Neural cell (in vitro differentiated cells): ENCODE measurements around the gene AK5. TPM values are rescaled to one million over a fixed set of nuclear protein-coding genes. Genes with fewer than 3 reads are reported as not detected.

Source experiments
- H2AFZ ChIP-seq: fragments of 200-600, 300-800 bp; sonication (generic), shearing (Covaris generic); 2 replicates; pipeline ENCODE4 v1.6.0; 2014; ENCODE audit warnings: low read depth, mild to moderate bottlenecking, antibody characterized with exemption, low read length, moderate library complexity
- H3F3A ChIP-seq: fragments of 200-600 bp; shearing (Covaris generic); 2 replicates; pipeline ENCODE4 v1.6.1; 2016; ENCODE audit warnings: mild to moderate bottlenecking, moderate library complexity, mixed read lengths, antibody characterized with exemption, low read length; ENCODE audit not compliant: insufficient read depth, poor library complexity, severe bottlenecking
- H3K27ac ChIP-seq: fragments of 200-600, 300-800 bp; sonication (generic), shearing (Covaris generic); 2 replicates; pipeline ENCODE4 v1.5.1; 2014; ENCODE audit warnings: mild to moderate bottlenecking, low read length, moderate library complexity
- H3K27me3 ChIP-seq: fragments of 300-800, 200-600 bp; sonication (generic), shearing (Covaris generic); 2 replicates; pipeline ENCODE4 v1.6.0; 2014; ENCODE audit warnings: mild to moderate bottlenecking, low read depth, low read length, moderate library complexity; ENCODE audit not compliant: insufficient read depth
- H3K36me3 ChIP-seq: fragments of 300-800, 200-600 bp; sonication (generic), shearing (Covaris generic); 2 replicates; pipeline ENCODE4 v1.5.1; 2014; ENCODE audit warnings: mild to moderate bottlenecking, antibody characterized with exemption, low read length, moderate library complexity; ENCODE audit not compliant: insufficient read depth
- H3K4me2 ChIP-seq: fragments of 300-800, 200-600 bp; sonication (generic), shearing (Covaris generic); 2 replicates; pipeline ENCODE4 v1.6.0; 2014; ENCODE audit warnings: mild to moderate bottlenecking, low read length
- H3K4me3 ChIP-seq: fragments of 300-800, 200-600 bp; sonication (generic), shearing (Covaris generic); 2 replicates; pipeline ENCODE4 v1.5.1; 2014; ENCODE audit warnings: mild to moderate bottlenecking, low read length, moderate library complexity
- H3K79me2 ChIP-seq: fragments of 200-600 bp; shearing (Covaris generic); replicated peaks from 2 replicates; pipeline ENCODE4 v1.6.0; 2014; ENCODE audit warnings: mild to moderate bottlenecking, low read length, moderate library complexity; ENCODE audit not compliant: insufficient read depth
- H3K9ac ChIP-seq: fragments of 300-800, 200-600 bp; sonication (generic), shearing (Covaris generic); 2 replicates; pipeline ENCODE4 v1.6.1; 2016; ENCODE audit warnings: mild to moderate bottlenecking, low read length, mixed read lengths
- H3K9me2 ChIP-seq: fragments of 200-600 bp; shearing (Covaris generic); 2 replicates; pipeline ENCODE4 v1.6.1; 2016; ENCODE audit warnings: mild to moderate bottlenecking, low read length, mixed read lengths; ENCODE audit not compliant: insufficient read depth
- H3K9me3 ChIP-seq: fragments of 200-600, 300-800 bp; sonication (generic), shearing (Covaris generic); 2 replicates; pipeline ENCODE4 v1.6.1; 2016; ENCODE audit warnings: mild to moderate bottlenecking, mixed run types, low read length, moderate library complexity, mixed read lengths
- H4K20me1 ChIP-seq: fragments of 200-600 bp; shearing (Covaris generic); 2 replicates; pipeline ENCODE4 v1.6.1; 2016; ENCODE audit warnings: mild to moderate bottlenecking, mixed run types; ENCODE audit not compliant: insufficient read depth
- CTCF ChIP-seq: fragments of 450-650 bp; IDR thresholded peaks from 2 replicates; pipeline ENCODE4 v1.5.1; 2014; ENCODE audit warnings: antibody characterized with exemption, mild to moderate bottlenecking, moderate library complexity; ENCODE audit not compliant: poor library complexity, severe bottlenecking
- EP300 ChIP-seq: fragments of 450-650 bp; conservative IDR thresholded peaks from 2 replicates; pipeline ENCODE4 v1.6.1; 2014; ENCODE audit warnings: antibody characterized with exemption, mild to moderate bottlenecking, moderate library complexity; ENCODE audit not compliant: poor library complexity, severe bottlenecking
- EZH2 ChIP-seq: fragments of 200-600, 300-800 bp; shearing (Covaris generic), sonication (generic); IDR thresholded peaks from 2 replicates; pipeline ENCODE4 v1.6.1; 2014; ENCODE audit warnings: antibody characterized with exemption, low read length, borderline replicate concordance, mild to moderate bottlenecking; ENCODE audit not compliant: insufficient read depth, poor library complexity, severe bottlenecking
- MXI1 ChIP-seq: fragments of 450-650 bp; conservative IDR thresholded peaks from 2 replicates; pipeline ENCODE4 v1.6.1; 2014; ENCODE audit warnings: antibody characterized with exemption, mild to moderate bottlenecking; ENCODE audit not compliant: poor library complexity, severe bottlenecking
- POLR2AphosphoS5 ChIP-seq: IDR thresholded peaks from 2 replicates; pipeline ENCODE4 v1.6.1; 2012
- RAD21 ChIP-seq: fragments of 450-650 bp; conservative IDR thresholded peaks from 2 replicates; pipeline ENCODE4 v1.6.1; 2014; ENCODE audit warnings: antibody characterized with exemption, mild to moderate bottlenecking, moderate library complexity
- REST ChIP-seq: IDR thresholded peaks from 2 replicates; pipeline ENCODE4 v1.6.1; 2012; ENCODE audit warnings: borderline replicate concordance
- SMC3 ChIP-seq: fragments of 450-650 bp; conservative IDR thresholded peaks from 2 replicates; pipeline ENCODE4 v1.6.1; 2014; ENCODE audit warnings: antibody characterized with exemption, mild to moderate bottlenecking, moderate library complexity; ENCODE audit not compliant: poor library complexity
- TAF1 ChIP-seq: IDR thresholded peaks from 2 replicates; pipeline ENCODE4 v1.6.1; 2012; ENCODE audit warnings: low read depth
- polyA plus RNA-seq: library from polyadenylated mRNA; depleted of rRNA; stranded (reverse); fragments of >200 nt; gene quantifications from 2 replicates; pipeline ENCODE4 v1.2.3, GENCODE V29; 2014

AK5 gene
- polyA plus RNA-seq, 1 donor from 2014 or later, result 7.1 TPM

- no peak overlapping the region for H3K4me3 ChIP-seq
- TF ChIP-seq SMC3 (no peak), CTCF (no peak), TAF1 (no peak), EZH2 (no peak), RAD21 (no peak), MXI1 (no peak)
- no peaks in the 10 kb centered on the region for H3K36me3 ChIP-seq
- H3K79me2 ChIP-seq, result no peaks in the 10 kb centered on the region
- no peak overlapping the region for H3K9ac ChIP-seq
- no peak overlapping the region for H3K4me2 ChIP-seq
- H3K9me3 ChIP-seq, result no peaks in the 10 kb centered on the region
- H3F3A ChIP-seq, result no peaks in the 10 kb centered on the region
- no peaks in the 10 kb centered on the region for H3K27me3 ChIP-seq
- H2AFZ ChIP-seq, result no peak overlapping the region
- no peaks in the 10 kb centered on the region for H3K9me2 ChIP-seq
- no peaks in the 10 kb centered on the region for H4K20me1 ChIP-seq
- no peak overlapping the region for H3K27ac ChIP-seq
Measured at GRCh38 chr1:77499466-77499865, 217.6 kb downstream of the AK5 start.

GRCh38 chr1:77504986-77505385, 223.2 kb downstream of the AK5 start:
- H3K79me2 ChIP-seq, result no peaks in the 10 kb centered on the region
- TF ChIP-seq TAF1, result no peak
- TF ChIP-seq EP300, result no peak
- no peak for TF ChIP-seq MXI1
- no peak for TF ChIP-seq REST
- TF ChIP-seq RAD21, result no peak
- TF ChIP-seq CTCF, result no peak
- TF ChIP-seq EZH2, result no peak
- no peak for TF ChIP-seq SMC3
- TF ChIP-seq POLR2AphosphoS5, result no peak
- no peaks in the 10 kb centered on the region for H3K36me3 ChIP-seq
- H3K4me2 ChIP-seq, result no peak overlapping the region
- H3F3A ChIP-seq, result no peaks in the 10 kb centered on the region
- H3K9ac ChIP-seq, result no peak overlapping the region
- no peaks in the 10 kb centered on the region for H3K9me2 ChIP-seq
- H3K27me3 ChIP-seq, result no peaks in the 10 kb centered on the region
- no peak overlapping the region for H3K4me3 ChIP-seq
- H3K9me3 ChIP-seq, result no peaks in the 10 kb centered on the region
- H4K20me1 ChIP-seq, result no peaks in the 10 kb centered on the region
- H2AFZ ChIP-seq, result no peak overlapping the region
- no peak overlapping the region for H3K27ac ChIP-seq
